Measurements from ENCODE around the gene SELENOK. TPM values are rescaled to one million over a fixed set of nuclear protein-coding genes. Genes with fewer than 3 reads are reported as not detected.

The SELENOK gene
- 56.3 TPM for polyA plus RNA-seq
- long read RNA-seq, donor 1, transcript SELENOK-204 (5 exons, 1,633 nt): major isoform, 28 of 28 reads
- long read RNA-seq, donor 1, partial matches to known transcripts: 0 of 28 reads
- long read RNA-seq, donor 1, other reads (novel, unspliced or antisense): 0 of 28 reads
- long read RNA-seq, donor 2, transcript SELENOK-204 (5 exons, 1,633 nt): major isoform, 65 of 79 reads
- long read RNA-seq, donor 2, partial matches to known transcripts: 11 of 79 reads
- long read RNA-seq, donor 2, other reads (novel, unspliced or antisense): 0 of 79 reads
- long read RNA-seq, donor 3: 0 reads
- long read RNA-seq, donor 4, transcript SELENOK-204 (5 exons, 1,633 nt): major isoform, 11 of 11 reads
- long read RNA-seq, donor 4, partial matches to known transcripts: 0 of 11 reads
- long read RNA-seq, donor 4, other reads (novel, unspliced or antisense): 0 of 11 reads
- long read RNA-seq, donor 5, transcript SELENOK-204 (5 exons, 1,633 nt): major isoform, 27 of 28 reads
- long read RNA-seq, donor 5, partial matches to known transcripts: 0 of 28 reads
- long read RNA-seq, donor 5, other reads (novel, unspliced or antisense): 0 of 28 reads
- long read RNA-seq, donor 6, transcript SELENOK-202 (2 exons, 574 nt): minor isoform, 6 of 82 reads
- long read RNA-seq, donor 6, transcript SELENOK-204 (5 exons, 1,633 nt): major isoform, 59 of 82 reads
- long read RNA-seq, donor 6, partial matches to known transcripts: 16 of 82 reads
- long read RNA-seq, donor 6, other reads (novel, unspliced or antisense): 0 of 82 reads
- long read RNA-seq, donor 7, transcript SELENOK-204 (5 exons, 1,633 nt): major isoform, 29 of 30 reads
- long read RNA-seq, donor 7, partial matches to known transcripts: 0 of 30 reads
- long read RNA-seq, donor 7, other reads (novel, unspliced or antisense): 0 of 30 reads
- long read RNA-seq, donor 8, transcript SELENOK-204 (5 exons, 1,633 nt): major isoform, 75 of 91 reads
- long read RNA-seq, donor 8, partial matches to known transcripts: 12 of 91 reads
- long read RNA-seq, donor 8, other reads (novel, unspliced or antisense): 0 of 91 reads
- long read RNA-seq, donor 9, transcript SELENOK-204 (5 exons, 1,633 nt): major isoform, 76 of 100 reads
- long read RNA-seq, donor 9, partial matches to known transcripts: 17 of 100 reads
- long read RNA-seq, donor 9, other reads (novel, unspliced or antisense): 0 of 100 reads
- long read RNA-seq, donor 10, transcript SELENOK-204 (5 exons, 1,633 nt): major isoform, 77 of 83 reads
- long read RNA-seq, donor 10, partial matches to known transcripts: 5 of 83 reads
- long read RNA-seq, donor 10, other reads (novel, unspliced or antisense): 0 of 83 reads
- long read RNA-seq, donor 11, transcript SELENOK-204 (5 exons, 1,633 nt): major isoform, 54 of 61 reads
- long read RNA-seq, donor 11, partial matches to known transcripts: 0 of 61 reads
- long read RNA-seq, donor 11, other reads (novel, unspliced or antisense): 0 of 61 reads

GRCh38 chr3:53891497-53892285, at the start of gene SELENOK:
Gene SELENOK, minus strand, starts transcription at chr3:53891859.
- Histone ChIP-seq H3K27ac (ENCODE audit: low read length) (peak within 1 kb of the TSS; percentile 98), H3K9me3 (ENCODE audit: control insufficient read depth, low read depth, low read length) (no peaks in the 10 kb centered on the region), H3K36me3 (ENCODE audit: control insufficient read depth, insufficient read depth, low read length) (peaks cover 9% of the 10 kb centered on the region), H3K27me3 (ENCODE audit: control insufficient read depth, insufficient read depth, low read length) (no peaks in the 10 kb centered on the region), H3K4me3 (ENCODE audit: low read length) (peak within 1 kb of the TSS; percentile 97), H3K4me1 (ENCODE audit: control insufficient read depth, insufficient read depth, low read length) (peaks cover 10% of the 10 kb centered on the region)
- no CpG with 5 or more reads among the region's 73 CpGs for WGBS (ENCODE audit: insufficient coverage, low lambda C conversion rate)
- DNase-seq: peak; percentile 99 to 100

GRCh38 chr3:53941184-53941583, 49.5 kb upstream of the SELENOK start:
- no peak for DNase-seq
- no peak overlapping the region for H3K27ac ChIP-seq (ENCODE audit: low read length)
- H3K4me1 ChIP-seq (ENCODE audit: control insufficient read depth, insufficient read depth, low read length): no peaks in the 10 kb centered on the region
- H3K9me3 ChIP-seq (ENCODE audit: control insufficient read depth, low read depth, low read length): no peaks in the 10 kb centered on the region
- no peaks in the 10 kb centered on the region for H3K36me3 ChIP-seq (ENCODE audit: control insufficient read depth, insufficient read depth, low read length)
- peaks cover 10% of the 10 kb centered on the region for H3K27me3 ChIP-seq (ENCODE audit: control insufficient read depth, insufficient read depth, low read length)
- H3K4me3 ChIP-seq (ENCODE audit: low read length): no peak overlapping the region
- 100% methylated on average over 5 of the region's 6 CpGs for WGBS (ENCODE audit: insufficient coverage, low lambda C conversion rate)

- no peaks in the 10 kb centered on the region for H3K4me1 ChIP-seq (ENCODE audit: control insufficient read depth, insufficient read depth, low read length)
- H3K36me3 ChIP-seq (ENCODE audit: control insufficient read depth, insufficient read depth, low read length): no peaks in the 10 kb centered on the region
- no peak overlapping the region for H3K27ac ChIP-seq (ENCODE audit: low read length)
- DNase-seq: no peak
- H3K9me3 ChIP-seq (ENCODE audit: control insufficient read depth, low read depth, low read length): no peaks in the 10 kb centered on the region
- H3K4me3 ChIP-seq (ENCODE audit: low read length): no peak overlapping the region
- H3K27me3 ChIP-seq (ENCODE audit: control insufficient read depth, insufficient read depth, low read length): peaks cover 10% of the 10 kb centered on the region
- WGBS (ENCODE audit: insufficient coverage, low lambda C conversion rate): 40% methylated on average over 1 of the region's 1 CpG
Observed at GRCh38 chr3:53940623-53941022, 49.0 kb upstream of the SELENOK start.

- no peaks in the 10 kb centered on the region for H3K4me1 ChIP-seq (ENCODE audit: control insufficient read depth, insufficient read depth, low read length)
- H3K36me3 ChIP-seq (ENCODE audit: control insufficient read depth, insufficient read depth, low read length): no peaks in the 10 kb centered on the region
- no peaks in the 10 kb centered on the region for H3K9me3 ChIP-seq (ENCODE audit: control insufficient read depth, low read depth, low read length)
- DNase-seq: no peak
- no peak overlapping the region for H3K4me3 ChIP-seq (ENCODE audit: low read length)
- no peak overlapping the region for H3K27ac ChIP-seq (ENCODE audit: low read length)
- H3K27me3 ChIP-seq (ENCODE audit: control insufficient read depth, insufficient read depth, low read length): peaks cover 10% of the 10 kb centered on the region
- WGBS (ENCODE audit: insufficient coverage, low lambda C conversion rate): 78% methylated on average over 1 of the region's 1 CpG
Observed at GRCh38 chr3:53939813-53940212, 48.2 kb upstream of the SELENOK start.

GRCh38 chr3:53939086-53939582, 47.5 kb upstream of the SELENOK start:
- Histone ChIP-seq H3K27ac (ENCODE audit: low read length) (no peak overlapping the region), H3K36me3 (ENCODE audit: control insufficient read depth, insufficient read depth, low read length) (no peaks in the 10 kb centered on the region), H3K4me1 (ENCODE audit: control insufficient read depth, insufficient read depth, low read length) (no peaks in the 10 kb centered on the region), H3K4me3 (ENCODE audit: low read length) (no peak overlapping the region), H3K9me3 (ENCODE audit: control insufficient read depth, low read depth, low read length) (no peaks in the 10 kb centered on the region), H3K27me3 (ENCODE audit: control insufficient read depth, insufficient read depth, low read length) (peaks cover 8% of the 10 kb centered on the region)
- DNase-seq: no peak
- WGBS (ENCODE audit: insufficient coverage, low lambda C conversion rate): no CpG with 5 or more reads among the region's 10 CpGs

- peaks cover 8% of the 10 kb centered on the region for H3K27me3 ChIP-seq (ENCODE audit: control insufficient read depth, insufficient read depth, low read length)
- DNase-seq: peak; percentile 18 to 27
- no peak overlapping the region for H3K4me3 ChIP-seq (ENCODE audit: low read length)
- 14% methylated on average over 1 of the region's 2 CpGs for WGBS (ENCODE audit: insufficient coverage, low lambda C conversion rate)
- no peaks in the 10 kb centered on the region for H3K9me3 ChIP-seq (ENCODE audit: control insufficient read depth, low read depth, low read length)
- no peak overlapping the region for H3K27ac ChIP-seq (ENCODE audit: low read length)
- H3K36me3 ChIP-seq (ENCODE audit: control insufficient read depth, insufficient read depth, low read length): no peaks in the 10 kb centered on the region
- no peaks in the 10 kb centered on the region for H3K4me1 ChIP-seq (ENCODE audit: control insufficient read depth, insufficient read depth, low read length)
Observed at GRCh38 chr3:53938645-53939044, 47.0 kb upstream of the SELENOK start.

- peaks cover 8% of the 10 kb centered on the region for H3K27me3 ChIP-seq (ENCODE audit: control insufficient read depth, insufficient read depth, low read length)
- no CpG with 5 or more reads among the region's 1 CpG for WGBS (ENCODE audit: insufficient coverage, low lambda C conversion rate)
- no peaks in the 10 kb centered on the region for H3K9me3 ChIP-seq (ENCODE audit: control insufficient read depth, low read depth, low read length)
- no peak overlapping the region for H3K27ac ChIP-seq (ENCODE audit: low read length)
- DNase-seq: no peak
- no peaks in the 10 kb centered on the region for H3K36me3 ChIP-seq (ENCODE audit: control insufficient read depth, insufficient read depth, low read length)
- H3K4me1 ChIP-seq (ENCODE audit: control insufficient read depth, insufficient read depth, low read length): no peaks in the 10 kb centered on the region
- no peak overlapping the region for H3K4me3 ChIP-seq (ENCODE audit: low read length)
Observed at GRCh38 chr3:53936347-53936746, 44.7 kb upstream of the SELENOK start.

GRCh38 chr3:53935283-53935901, 43.7 kb upstream of the SELENOK start:
- no peak overlapping the region for H3K4me3 ChIP-seq (ENCODE audit: low read length)

More at GRCh38 chr3:53935283-53935901, 43.7 kb upstream of the SELENOK start:
- Histone ChIP-seq H3K27ac (ENCODE audit: low read length) (no peak overlapping the region), H3K9me3 (ENCODE audit: control insufficient read depth, low read depth, low read length) (no peaks in the 10 kb centered on the region), H3K4me1 (ENCODE audit: control insufficient read depth, insufficient read depth, low read length) (no peaks in the 10 kb centered on the region), H3K36me3 (ENCODE audit: control insufficient read depth, insufficient read depth, low read length) (no peaks in the 10 kb centered on the region), H3K27me3 (ENCODE audit: control insufficient read depth, insufficient read depth, low read length) (peaks cover 8% of the 10 kb centered on the region)
- no CpG with 5 or more reads among the region's 1 CpG for WGBS (ENCODE audit: insufficient coverage, low lambda C conversion rate)
- DNase-seq: no peak

Data from large intestine (tissue), 12 donors.